H1 (cell line): Measurements from ENCODE around the gene KCNK3. TPM values are rescaled to one million over a fixed set of nuclear protein-coding genes. Genes with fewer than 3 reads are reported as not detected.

Experiments used
- ASH2L ChIP-seq: fragments of 200-600, 300-600 bp; sonication (generic); IDR thresholded peaks from one replicate; pipeline ENCODE4 v1.7.1; 2017; ENCODE audit warnings: low read length
- BCL11A ChIP-seq, 2 experiments: IDR thresholded peaks; one replicate each; pipeline ENCODE4 v1.6.1; 2011; ENCODE audit warnings: low read depth in 2 of 2, low read length in 2 of 2, mild to moderate bottlenecking in 2 of 2
- CEBPB ChIP-seq: IDR thresholded peaks from 2 replicates; pipeline ENCODE4 v1.6.1; 2012; ENCODE audit warnings: low read depth, low read length
- CHD2 ChIP-seq: IDR thresholded peaks from 2 replicates; pipeline ENCODE4 v1.6.1; 2012; ENCODE audit warnings: low read length, improper control_type of control experiment
- GTF2F1 ChIP-seq: IDR thresholded peaks from 2 replicates; pipeline ENCODE4 v1.6.1; 2012; ENCODE audit warnings: low read depth, low read length, improper control_type of control experiment, borderline replicate concordance
- HDAC6 ChIP-seq: IDR thresholded peaks from one replicate; pipeline ENCODE4 v1.7.1; 2012; ENCODE audit warnings: low read depth, mild to moderate bottlenecking, inconsistent platforms, low read length, moderate library complexity
- KDM1A ChIP-seq: fragments of 200-600, 300-600 bp; sonication (generic); IDR thresholded peaks from 2 replicates; pipeline ENCODE4 v1.7.1; 2016; ENCODE audit warnings: mild to moderate bottlenecking, low read length, borderline replicate concordance
- POLR2AphosphoS5 ChIP-seq: IDR thresholded peaks from 2 replicates; pipeline ENCODE4 v1.6.1; 2011; ENCODE audit warnings: low read depth, low read length
- SP2 ChIP-seq: IDR thresholded peaks from 2 replicates; pipeline ENCODE4 v1.6.1; 2012; ENCODE audit warnings: mild to moderate bottlenecking, low read length, inconsistent platforms
- TAF1 ChIP-seq: IDR thresholded peaks from 2 replicates; pipeline ENCODE4 v1.6.1; 2011; ENCODE audit warnings: mild to moderate bottlenecking, low read depth, low read length
- TCF12 ChIP-seq: IDR thresholded peaks from 2 replicates; pipeline ENCODE4 v1.6.1; 2011; ENCODE audit warnings: low read depth, mild to moderate bottlenecking, low read length
- polyA plus RNA-seq, 7 experiments: library from polyadenylated mRNA; depleted of rRNA in 3 of 7; stranded (reverse) in 5 of 7; unstranded in 2 of 7; fragments of >200 nt in 5 of 7; fragments of 200-250 nt in 2 of 7; gene quantifications; 1 replicate in 5 of 7; 2 replicates in 1 of 7; 4 replicates in 1 of 7; pipeline versions ENCODE4 v1.2.1 to v1.2.3, GENCODE V29; 2011 to 2013; ENCODE audit warnings: missing spikeins in 2 of 7, mixed read lengths in 2 of 7
- total RNA-seq: library from RNA; stranded (reverse); fragmentation: NEBNext Ultra II Directional; extraction: Animal tissue kit (Norgen Biotek cat#: 25700); gene quantifications from 2 replicates; pipeline ENCODE4 v1.2.1, GENCODE V29; 2021
- TF ChIP-seq, protein P1 (sequence below): fragments of 300-600 bp; sonication (generic); IDR thresholded peaks from 2 replicates; pipeline ENCODE4 v1.7.1; 2012; ENCODE audit warnings: low read length, moderate library complexity, mild to moderate bottlenecking, inconsistent platforms; ENCODE audit not compliant: insufficient replicate concordance

KCNK3 gene
- total and polyA plus RNA-seq, 2 of the 8 experiments (the other 6 are each of a cell fraction or from before 2014, with no cell fraction given) = 0.29 to 0.30 TPM

DNA sequence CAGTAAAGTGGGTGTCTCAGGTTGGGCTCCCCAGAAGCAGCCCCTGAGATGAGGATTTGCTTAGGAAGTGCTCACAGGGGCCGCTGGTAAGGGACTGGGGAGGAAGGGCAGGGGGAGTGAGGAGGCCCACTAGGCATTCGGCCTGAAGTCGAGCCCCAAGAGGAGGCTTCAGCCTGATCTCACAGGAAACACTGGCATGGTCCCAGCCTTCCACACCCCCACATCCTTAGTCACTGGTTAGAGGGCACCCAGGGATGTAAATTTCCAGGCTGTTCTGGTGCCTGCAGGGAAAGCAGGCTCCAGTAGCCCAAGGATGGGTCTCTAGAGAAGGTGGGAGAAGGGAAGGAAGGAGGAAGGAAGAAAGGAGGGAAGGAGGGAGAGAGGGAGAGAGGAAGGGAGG is 22.4 kb upstream of the KCNK3 start (continued):
- TF ChIP-seq, protein P1, sequence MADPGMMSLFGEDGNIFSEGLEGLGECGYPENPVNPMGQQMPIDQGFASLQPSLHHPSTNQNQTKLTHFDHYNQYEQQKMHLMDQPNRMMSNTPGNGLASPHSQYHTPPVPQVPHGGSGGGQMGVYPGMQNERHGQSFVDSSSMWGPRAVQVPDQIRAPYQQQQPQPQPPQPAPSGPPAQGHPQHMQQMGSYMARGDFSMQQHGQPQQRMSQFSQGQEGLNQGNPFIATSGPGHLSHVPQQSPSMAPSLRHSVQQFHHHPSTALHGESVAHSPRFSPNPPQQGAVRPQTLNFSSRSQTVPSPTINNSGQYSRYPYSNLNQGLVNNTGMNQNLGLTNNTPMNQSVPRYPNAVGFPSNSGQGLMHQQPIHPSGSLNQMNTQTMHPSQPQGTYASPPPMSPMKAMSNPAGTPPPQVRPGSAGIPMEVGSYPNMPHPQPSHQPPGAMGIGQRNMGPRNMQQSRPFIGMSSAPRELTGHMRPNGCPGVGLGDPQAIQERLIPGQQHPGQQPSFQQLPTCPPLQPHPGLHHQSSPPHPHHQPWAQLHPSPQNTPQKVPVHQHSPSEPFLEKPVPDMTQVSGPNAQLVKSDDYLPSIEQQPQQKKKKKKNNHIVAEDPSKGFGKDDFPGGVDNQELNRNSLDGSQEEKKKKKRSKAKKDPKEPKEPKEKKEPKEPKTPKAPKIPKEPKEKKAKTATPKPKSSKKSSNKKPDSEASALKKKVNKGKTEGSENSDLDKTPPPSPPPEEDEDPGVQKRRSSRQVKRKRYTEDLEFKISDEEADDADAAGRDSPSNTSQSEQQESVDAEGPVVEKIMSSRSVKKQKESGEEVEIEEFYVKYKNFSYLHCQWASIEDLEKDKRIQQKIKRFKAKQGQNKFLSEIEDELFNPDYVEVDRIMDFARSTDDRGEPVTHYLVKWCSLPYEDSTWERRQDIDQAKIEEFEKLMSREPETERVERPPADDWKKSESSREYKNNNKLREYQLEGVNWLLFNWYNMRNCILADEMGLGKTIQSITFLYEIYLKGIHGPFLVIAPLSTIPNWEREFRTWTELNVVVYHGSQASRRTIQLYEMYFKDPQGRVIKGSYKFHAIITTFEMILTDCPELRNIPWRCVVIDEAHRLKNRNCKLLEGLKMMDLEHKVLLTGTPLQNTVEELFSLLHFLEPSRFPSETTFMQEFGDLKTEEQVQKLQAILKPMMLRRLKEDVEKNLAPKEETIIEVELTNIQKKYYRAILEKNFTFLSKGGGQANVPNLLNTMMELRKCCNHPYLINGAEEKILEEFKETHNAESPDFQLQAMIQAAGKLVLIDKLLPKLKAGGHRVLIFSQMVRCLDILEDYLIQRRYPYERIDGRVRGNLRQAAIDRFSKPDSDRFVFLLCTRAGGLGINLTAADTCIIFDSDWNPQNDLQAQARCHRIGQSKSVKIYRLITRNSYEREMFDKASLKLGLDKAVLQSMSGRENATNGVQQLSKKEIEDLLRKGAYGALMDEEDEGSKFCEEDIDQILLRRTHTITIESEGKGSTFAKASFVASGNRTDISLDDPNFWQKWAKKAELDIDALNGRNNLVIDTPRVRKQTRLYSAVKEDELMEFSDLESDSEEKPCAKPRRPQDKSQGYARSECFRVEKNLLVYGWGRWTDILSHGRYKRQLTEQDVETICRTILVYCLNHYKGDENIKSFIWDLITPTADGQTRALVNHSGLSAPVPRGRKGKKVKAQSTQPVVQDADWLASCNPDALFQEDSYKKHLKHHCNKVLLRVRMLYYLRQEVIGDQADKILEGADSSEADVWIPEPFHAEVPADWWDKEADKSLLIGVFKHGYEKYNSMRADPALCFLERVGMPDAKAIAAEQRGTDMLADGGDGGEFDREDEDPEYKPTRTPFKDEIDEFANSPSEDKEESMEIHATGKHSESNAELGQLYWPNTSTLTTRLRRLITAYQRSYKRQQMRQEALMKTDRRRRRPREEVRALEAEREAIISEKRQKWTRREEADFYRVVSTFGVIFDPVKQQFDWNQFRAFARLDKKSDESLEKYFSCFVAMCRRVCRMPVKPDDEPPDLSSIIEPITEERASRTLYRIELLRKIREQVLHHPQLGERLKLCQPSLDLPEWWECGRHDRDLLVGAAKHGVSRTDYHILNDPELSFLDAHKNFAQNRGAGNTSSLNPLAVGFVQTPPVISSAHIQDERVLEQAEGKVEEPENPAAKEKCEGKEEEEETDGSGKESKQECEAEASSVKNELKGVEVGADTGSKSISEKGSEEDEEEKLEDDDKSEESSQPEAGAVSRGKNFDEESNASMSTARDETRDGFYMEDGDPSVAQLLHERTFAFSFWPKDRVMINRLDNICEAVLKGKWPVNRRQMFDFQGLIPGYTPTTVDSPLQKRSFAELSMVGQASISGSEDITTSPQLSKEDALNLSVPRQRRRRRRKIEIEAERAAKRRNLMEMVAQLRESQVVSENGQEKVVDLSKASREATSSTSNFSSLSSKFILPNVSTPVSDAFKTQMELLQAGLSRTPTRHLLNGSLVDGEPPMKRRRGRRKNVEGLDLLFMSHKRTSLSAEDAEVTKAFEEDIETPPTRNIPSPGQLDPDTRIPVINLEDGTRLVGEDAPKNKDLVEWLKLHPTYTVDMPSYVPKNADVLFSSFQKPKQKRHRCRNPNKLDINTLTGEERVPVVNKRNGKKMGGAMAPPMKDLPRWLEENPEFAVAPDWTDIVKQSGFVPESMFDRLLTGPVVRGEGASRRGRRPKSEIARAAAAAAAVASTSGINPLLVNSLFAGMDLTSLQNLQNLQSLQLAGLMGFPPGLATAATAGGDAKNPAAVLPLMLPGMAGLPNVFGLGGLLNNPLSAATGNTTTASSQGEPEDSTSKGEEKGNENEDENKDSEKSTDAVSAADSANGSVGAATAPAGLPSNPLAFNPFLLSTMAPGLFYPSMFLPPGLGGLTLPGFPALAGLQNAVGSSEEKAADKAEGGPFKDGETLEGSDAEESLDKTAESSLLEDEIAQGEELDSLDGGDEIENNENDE = no peak
- TF ChIP-seq KDM1A (no peak), BCL11A (IDR thresholded peaks at IDR 0.05; ENCODE audit: low read depth in 2 of 2, low read length in 2 of 2) (no peak), GTF2F1 (no peak), SP2 (no peak), CEBPB (no peak), ASH2L (no peak), POLR2AphosphoS5 (no peak), TAF1 (no peak), CHD2 (no peak), HDAC6 (no peak), TCF12 (no peak)
